K562 (cell line): ENCODE data around the gene DCTD. TPM values are rescaled to one million over a fixed set of nuclear protein-coding genes. Genes with fewer than 3 reads are reported as not detected.

Experiments
- ATAC-seq: fragments of 200-7000 bp; cut with Tn5 transposase; 3 replicates; pipeline ENCODE4 v1.9.1; 2020; ENCODE audit warnings: moderate library complexity
- BruUV-seq: library from RNA; stranded (reverse); fragments of 400-500 nt; replicated peaks from 2 replicates; lab custom pipeline; 2021; lab: Mats Ljungman, UMichigan
- CTCF ChIA-PET: fragments of 300-600 bp; formaldehyde crosslinking; extraction: SDS; loops from one replicate; lab custom pipeline; 2021; ENCODE audit warnings: low intra/inter-chr PET ratio; lab: Yijun Ruan, JAX
- POLR2A ChIA-PET: fragments of 300-600, 350-650 bp; sonication (Branson Sonifier 250); formaldehyde crosslinking; extraction: SDS; loops from one replicate; lab custom pipeline; 2021; ENCODE audit warnings: antibody characterized with exemption, inconsistent platforms; lab: Yijun Ruan, JAX
- DNase-seq, 4 experiments: peaks; one replicate each; pipeline versions ENCODE4 v3.0.0 to v3.0.0-alpha.2; 2011 to 2018; ENCODE audit warnings: low spot score in 3 of 4, mixed read lengths in 3 of 4; ENCODE audit errors: extremely low read depth in 1 of 4
- FAIRE-seq: peaks from 2 replicates; lab custom pipeline; 2011; peaks lifted over from hg19 to GRCh38; lab: Jason Lieb, UNC
- H2AFZ ChIP-seq: 2 replicates; pipeline ENCODE4 v1.6.0; 2011; ENCODE audit warnings: low read depth, low read length, control low read depth, inconsistent platforms
- H3K27ac ChIP-seq: fragments of 200-600 bp; 3 replicates; pipeline ENCODE4 v1.8.0; 2011; ENCODE audit warnings: low read depth, mild to moderate bottlenecking, control low read depth, inconsistent platforms, low read length, moderate library complexity, mixed read lengths; ENCODE audit errors: extremely low read depth
- H3K27me3 ChIP-seq, 2 experiments: fragments of 300-600 bp in 1 of 2; 2 replicates in 1 of 2; 3 replicates in 1 of 2; pipeline versions ENCODE4 v1.6.0 to v1.8.0; 2011; ENCODE audit warnings: inconsistent platforms in 2 of 2, low read length in 2 of 2, mild to moderate bottlenecking in 1 of 2, mixed read lengths in 1 of 2, moderate library complexity in 1 of 2; ENCODE audit not compliant: control insufficient read depth in 2 of 2, insufficient read depth in 2 of 2
- H3K36me3 ChIP-seq: fragments of 300-600 bp; 3 replicates; pipeline ENCODE4 v1.8.0; 2011; ENCODE audit warnings: mild to moderate bottlenecking, low read length, inconsistent platforms; ENCODE audit not compliant: control insufficient read depth, insufficient read depth
- H3K4me1 ChIP-seq, 2 experiments: fragments of 200-600 bp in 1 of 2; replicated peaks in 1 of 2; 2 replicates in 1 of 2; 3 replicates in 1 of 2; pipeline versions ENCODE4 v1.5.1 to v1.8.0; 2011; ENCODE audit warnings: inconsistent platforms in 2 of 2, low read length in 2 of 2, mild to moderate bottlenecking in 1 of 2, mixed read lengths in 1 of 2, moderate library complexity in 1 of 2; ENCODE audit not compliant: control insufficient read depth in 2 of 2, insufficient read depth in 2 of 2
- H3K4me2 ChIP-seq: 2 replicates; pipeline ENCODE4 v1.6.1; 2011; ENCODE audit warnings: low read length, control low read depth, inconsistent platforms, mixed read lengths; ENCODE audit not compliant: insufficient read depth
- H3K4me3 ChIP-seq: fragments of 200-600 bp; sonication (generic), shearing (Covaris generic); 2 replicates; pipeline ENCODE4 v1.5.1; 2016; ENCODE audit warnings: control low read depth, inconsistent platforms
- H3K79me2 ChIP-seq: fragments of 200-600 bp; 3 replicates; pipeline ENCODE4 v1.8.0; 2011; ENCODE audit warnings: low read length, inconsistent platforms; ENCODE audit not compliant: control insufficient read depth, insufficient read depth
- H3K9ac ChIP-seq, 2 experiments: 2 replicates each; pipeline versions ENCODE4 v1.6.0 to v1.6.1; 2011; ENCODE audit warnings: low read depth in 2 of 2, low read length in 2 of 2, control low read depth in 1 of 2, inconsistent platforms in 1 of 2, mild to moderate bottlenecking in 1 of 2, mixed read lengths in 1 of 2; ENCODE audit not compliant: insufficient read depth in 1 of 2
- H3K9me1 ChIP-seq: one replicate; pipeline ENCODE4 v1.6.0; 2011; ENCODE audit warnings: inconsistent platforms, mild to moderate bottlenecking, low read length, moderate library complexity; ENCODE audit not compliant: control insufficient read depth, insufficient read depth
- H3K9me3 ChIP-seq: replicated peaks from 2 replicates; pipeline ENCODE4 v1.5.1; 2011; ENCODE audit warnings: low read depth, low read length, inconsistent platforms; ENCODE audit not compliant: control insufficient read depth, insufficient read depth
- H4K20me1 ChIP-seq: replicated peaks from 2 replicates; pipeline ENCODE4 v1.6.1; 2011; ENCODE audit warnings: low read length, inconsistent platforms, mixed read lengths; ENCODE audit not compliant: control insufficient read depth, insufficient read depth
- ATF7 ChIP-seq: fragments of 450-650 bp; IDR thresholded peaks from 2 replicates; pipeline ENCODE4 v1.7.1; 2014; ENCODE audit warnings: mild to moderate bottlenecking, moderate library complexity
- BCL6 ChIP-seq: fragments of 250-450 bp; sonication (Bioruptor Pico); IDR thresholded peaks from 2 replicates; pipeline ENCODE4 v1.4.0; 2020
- ESRRB ChIP-seq: fragments of 250-450 bp; sonication (Bioruptor Pico); IDR thresholded peaks from 2 replicates; pipeline ENCODE4 v1.5.0; 2020; ENCODE audit warnings: mild to moderate bottlenecking, moderate library complexity, borderline replicate concordance
- RB1 ChIP-seq: fragments of 450-650 bp; IDR thresholded peaks from 2 replicates; pipeline ENCODE4 v1.6.1; 2017; ENCODE audit warnings: low read depth, mild to moderate bottlenecking
- SAFB2 ChIP-seq: fragments of 200-400 bp; formaldehyde crosslinking; IDR thresholded peaks from 2 replicates; pipeline ENCODE4 v1.6.1; 2018; ENCODE audit warnings: borderline replicate concordance, low read length, low read depth, moderate library complexity; ENCODE audit not compliant: severe bottlenecking
- ZNF263 ChIP-seq: sonication (generic); formaldehyde crosslinking; IDR thresholded peaks from 2 replicates; pipeline ENCODE4 v1.8.0; 2022; ENCODE audit warnings: mild to moderate bottlenecking, missing genetic modification reagents, borderline replicate concordance
- WGBS: fragments of 100-300 bp; shearing (Covaris generic); methylation state at CpG from one replicate; pipeline ENCODE4 v1.1.6; 2016; ENCODE audit warnings: low coverage, mixed read lengths; ENCODE audit not compliant: insufficient coverage; ENCODE audit errors: missing lambda C conversion rate; 5-methylcytosine and 5-hydroxymethylcytosine counted together
- in situ Hi-C: fragments of 300-500 bp; cut with MboI; formaldehyde crosslinking; loops from 4 replicates; pipeline ENCODE4 v1.15.0; 2018; ENCODE audit warnings: inconsistent platforms, mixed read lengths
- intact Hi-C: fragments of 100-400 bp; cut with micrococcal nuclease; formaldehyde crosslinking; loops from 2 replicates; pipeline ENCODE4 v1.14.2; 2022
- polyA plus RNA-seq, 8 experiments: library from polyadenylated mRNA; depleted of rRNA in 4 of 8; stranded (reverse) in 5 of 8; unstranded in 3 of 8; fragments of >200 nt; fragmentation: Nextera tagmentation in 2 of 8; fragmentation: Illumina TruSeq in 1 of 8; extraction: Ambion mirVana in 2 of 8; extraction: Trizol in 1 of 8; gene quantifications; 2 replicates each; pipeline versions ENCODE4 v1.2.1 to v1.2.3, GENCODE V29; 2011 to 2014; ENCODE audit warnings: inconsistent platforms in 1 of 8, missing spikeins in 1 of 8
- total RNA-seq, 7 experiments: library from RNA; depleted of rRNA in 6 of 7; stranded (reverse); fragments of >200 nt in 6 of 7; fragmentation: Illumina TruSeq in 2 of 7; extraction: Trizol in 2 of 7; gene quantifications; 2 replicates each; pipeline versions ENCODE4 v1.2.1 to v1.2.3, GENCODE V29; 2011 to 2021; ENCODE audit warnings: low replicate concordance in 1 of 7

DCTD gene
- total and polyA plus RNA-seq, 9 of the 15 experiments (the other 6 are each of a cell fraction or from before 2014, with no cell fraction given), result 38.7 to 114 (median 76.5) TPM

- ChIA-PET POLR2A (interaction anchor here (0.7 kb wide), 1 partner anchor 70 kb away, joined by 4 read pairs; no protein-coding TSS in a partner anchor), CTCF (no interaction called here)
- Histone ChIP-seq H3K9me1 (no peaks in the 10 kb centered on the region), H3K36me3 (no peaks in the 10 kb centered on the region), H3K27ac (no peak overlapping the region), H3K27me3 (peaks cover 35 to 81% of the 10 kb centered on the region in 2 experiments), H3K4me3 (no peak overlapping the region), H4K20me1 (no peaks in the 10 kb centered on the region), H3K4me1 (peaks cover 0 to 3% of the 10 kb centered on the region in 2 experiments; a peak in 1 of 5 replicates), H3K4me2 (no peak overlapping the region), H3K9me3 (peaks cover 2% of the 10 kb centered on the region; the same call in 1 of the 2 replicates), H3K9ac (no peak overlapping the region), H3K79me2 (no peaks in the 10 kb centered on the region), H2AFZ (no peak overlapping the region)
- in situ Hi-C loops (no loop called here), intact Hi-C loops (no loop called here)
- no TSS peak for BruUV-seq
- ATAC-seq (no peak), FAIRE-seq (no peak), DNase-seq (no peak)
- 12% methylated on average over 12 of the region's 13 CpGs for WGBS
- TF ChIP-seq ATF7 (no peak), ZNF263 (CRISPR knock-in tag) (peak; percentile 64)
These were observed 61.3 kb downstream of the DCTD start for GRCh38 chr4:182855877-182856276.

DNA sequence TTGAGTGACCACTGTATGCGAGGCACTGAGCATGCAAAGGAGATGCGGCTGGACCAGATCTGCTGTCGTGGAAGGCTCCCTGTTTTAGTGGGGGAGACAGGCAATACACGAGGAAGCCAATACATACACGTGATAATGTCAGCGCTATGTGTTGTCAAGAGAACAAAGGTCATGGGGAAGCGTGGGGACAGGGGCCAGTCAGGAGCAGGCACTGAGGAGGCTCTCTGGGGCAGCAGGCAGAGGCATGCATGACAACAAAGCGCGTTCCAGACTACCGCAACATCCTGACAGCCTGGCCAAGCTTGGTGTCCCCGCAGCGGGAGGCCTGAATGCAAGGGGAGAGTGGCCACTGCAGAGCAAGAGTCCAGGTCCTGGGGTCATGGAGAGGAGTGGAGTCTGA, 61.9 kb downstream of the DCTD start:
- Histone ChIP-seq H3K4me3 (no peak overlapping the region), H3K79me2 (no peaks in the 10 kb centered on the region), H3K9me3 (peaks cover 2% of the 10 kb centered on the region; the same call in 1 of the 2 replicates)
- no TSS peak for BruUV-seq
- FAIRE-seq (no peak), ATAC-seq (no peak; the same call in 2 of the 3 replicates)
- CTCF ChIA-PET, result no interaction called here
- intact Hi-C loops, result no loop called here
- no peak for TF ChIP-seq ESRRB
- no peak for TF ChIP-seq BCL6
- TF ChIP-seq RB1, result no peak
- TF ChIP-seq SAFB2, result no peak
- TF ChIP-seq, all 486 proteins: peak for 0
- Histone ChIP-seq H3K4me2 (no peak overlapping the region; the same call in 1 of the 2 replicates), H3K4me1 (peaks cover 0 to 3% of the 10 kb centered on the region in 2 experiments; a peak in 1 of 5 replicates), H3K27ac (no peak overlapping the region), H2AFZ (no peak overlapping the region), H3K9me1 (no peaks in the 10 kb centered on the region), H3K9ac (no peak overlapping the region), H3K27me3 (peaks cover 38 to 82% of the 10 kb centered on the region in 2 experiments), H4K20me1 (no peaks in the 10 kb centered on the region), H3K36me3 (no peaks in the 10 kb centered on the region)
- in situ Hi-C loops, result no loop called here
- DNase-seq, result no peak
- POLR2A ChIA-PET, result interaction anchor here (0.7 kb wide), 1 partner anchor 71 kb away, joined by 4 read pairs; no protein-coding TSS in a partner anchor
- WGBS, result 6% methylated on average over 12 of the region's 12 CpGs
